Measurements from ENCODE around the gene ARHGAP26.
A peak's percentile ranks its signal among the peaks of the same experiment; 100 is the strongest.

ARHGAP26 gene

GRCh38 chr5:142829801-142830220 lies 59.6 kb downstream of the ARHGAP26 start:
- DNase-seq (ENCODE audit: low read depth) = peak; percentile 55

GRCh38 chr5:142830241-142831008 lies 60.2 kb downstream of the ARHGAP26 start:
- no peak for DNase-seq (ENCODE audit: low read depth)

GRCh38 chr5:142831009-142831383 lies 60.8 kb downstream of the ARHGAP26 start:
- DNase-seq (ENCODE audit: low read depth) = no peak

- DNase-seq (ENCODE audit: low read depth) = no peak
Measured at GRCh38 chr5:142832263-142832662, 62.1 kb downstream of the ARHGAP26 start.

- DNase-seq (ENCODE audit: low read depth) = no peak
Measured at GRCh38 chr5:142833517-142834449, 63.6 kb downstream of the ARHGAP26 start.

- no peak for DNase-seq (ENCODE audit: low read depth)
Measured at GRCh38 chr5:142834504-142834903, 64.3 kb downstream of the ARHGAP26 start.

- no peak for DNase-seq (ENCODE audit: low read depth)
Measured at GRCh38 chr5:142835540-142835939, 65.4 kb downstream of the ARHGAP26 start.

GRCh38 chr5:142836048-142836447 lies 65.9 kb downstream of the ARHGAP26 start:
- no peak for DNase-seq (ENCODE audit: low read depth)

- no peak for DNase-seq (ENCODE audit: low read depth)
Measured at GRCh38 chr5:142837081-142837725, 67.0 kb downstream of the ARHGAP26 start.

GRCh38 chr5:142838845-142839244 lies 68.7 kb downstream of the ARHGAP26 start:
- DNase-seq (ENCODE audit: low read depth) = no peak

- DNase-seq (ENCODE audit: low read depth) = no peak
Measured at GRCh38 chr5:142839711-142840346, 69.7 kb downstream of the ARHGAP26 start.

- no peak for DNase-seq (ENCODE audit: low read depth)
Measured at GRCh38 chr5:142840575-142840974, 70.4 kb downstream of the ARHGAP26 start.

GRCh38 chr5:142841511-142842265 lies 71.5 kb downstream of the ARHGAP26 start:
- peak; percentile 83 for DNase-seq (ENCODE audit: low read depth)

- no peak for DNase-seq (ENCODE audit: low read depth)
Measured at GRCh38 chr5:142842994-142843905, 73.1 kb downstream of the ARHGAP26 start.

GRCh38 chr5:142844866-142845265 lies 74.7 kb downstream of the ARHGAP26 start:
- DNase-seq (ENCODE audit: low read depth) = no peak

GRCh38 chr5:142845402-142845921 lies 75.3 kb downstream of the ARHGAP26 start:
- no peak for DNase-seq (ENCODE audit: low read depth)

- no peak for DNase-seq (ENCODE audit: low read depth)
Measured at GRCh38 chr5:142845954-142846398, 75.8 kb downstream of the ARHGAP26 start.

- no peak for DNase-seq (ENCODE audit: low read depth)
Measured at GRCh38 chr5:142846406-142846805, 76.2 kb downstream of the ARHGAP26 start.

GRCh38 chr5:142847898-142848790 lies 78.0 kb downstream of the ARHGAP26 start:
- DNase-seq (ENCODE audit: low read depth) = no peak
